HCT116 (cell line): ENCODE measurements around the gene CSK. TPM values are rescaled to one million over a fixed set of nuclear protein-coding genes. Genes with fewer than 3 reads are reported as not detected.

Experiments used
- ATAC-seq: fragments of 200-7000 bp; cut with Tn5 transposase; 2 replicates; pipeline ENCODE4 v1.9.1; 2020; ENCODE audit warnings: mild to moderate bottlenecking, moderate library complexity
- BruUV-seq: library from RNA; stranded (reverse); fragments of 400-500 nt; replicated peaks from 2 replicates; lab custom pipeline; 2021; lab: Mats Ljungman, UMichigan
- CTCF ChIA-PET: fragments of 300-600 bp; sonication (Branson Sonifier 250); formaldehyde crosslinking; loops from one replicate; lab custom pipeline; 2021; ENCODE audit warnings: antibody characterized with exemption; lab: Charles Lee
- POLR2A ChIA-PET: fragments of 300-600, 350-600 bp; sonication (Branson Sonifier 250); formaldehyde crosslinking; loops from one replicate; lab custom pipeline; 2021; ENCODE audit warnings: antibody characterized with exemption; lab: Charles Lee
- RAD21 ChIA-PET, 2 experiments: fragments of 300-600 bp; sonication (Branson Sonifier 250); formaldehyde crosslinking; loops; one replicate each; lab custom pipeline; 2023; ENCODE audit warnings: low total read pairs in 2 of 2; ENCODE audit not compliant: uncharacterized antibody in 2 of 2, unreplicated experiment in 2 of 2, low non-redundant PET in 1 of 2; lab: Charles Lee
- DNase-seq: peaks from one replicate; pipeline ENCODE4 v3.0.0-alpha.2; 2010; ENCODE audit warnings: low read depth, low spot score
- H2AFZ ChIP-seq: fragments of 200-600 bp; shearing (Covaris generic), sonication (generic); 2 replicates; pipeline ENCODE4 v1.6.1; 2017; ENCODE audit warnings: low read depth, mixed run types, mixed read lengths, antibody characterized with exemption, low read length; ENCODE audit not compliant: poor library complexity, severe bottlenecking
- H3K27ac ChIP-seq: 2 replicates; pipeline ENCODE4 v1.5.1; 2012; ENCODE audit warnings: low read depth, low read length
- H3K27me3 ChIP-seq: fragments of 200-600 bp; sonication (generic); 2 replicates; pipeline ENCODE4 v1.6.1; 2016; ENCODE audit warnings: mixed run types, low read length, mixed read lengths; ENCODE audit not compliant: insufficient read depth
- H3K36me3 ChIP-seq, 2 experiments: fragments of 200-500 bp in 1 of 2; fragments of 200-600 bp in 1 of 2; sonication (Bioruptor generic) in 1 of 2; sonication (generic) in 1 of 2; 2 replicates each; pipeline versions ENCODE4 v1.5.1 to v1.6.1; 2014 to 2016; ENCODE audit warnings: low read length in 2 of 2, inconsistent platforms in 1 of 2, mixed read lengths in 1 of 2, mixed run types in 1 of 2; ENCODE audit not compliant: insufficient read depth in 2 of 2, control insufficient read depth in 1 of 2
- H3K4me1 ChIP-seq, 2 experiments: fragments of 200-600 bp in 1 of 2; sonication (generic) in 1 of 2; 2 replicates each; pipeline versions ENCODE4 v1.5.1 to v1.6.1; 2012 to 2017; ENCODE audit warnings: low read length in 2 of 2, inconsistent platforms in 1 of 2, mild to moderate bottlenecking in 1 of 2, mixed read lengths in 1 of 2, mixed run types in 1 of 2, moderate library complexity in 1 of 2; ENCODE audit not compliant: insufficient read depth in 2 of 2, control insufficient read depth in 1 of 2
- H3K4me2 ChIP-seq: fragments of 200-600 bp; sonication (generic); 2 replicates; pipeline ENCODE4 v1.6.1; 2017; ENCODE audit warnings: mixed run types, low read length, mixed read lengths
- H3K4me3 ChIP-seq, 2 experiments: fragments of 200-600 bp in 1 of 2; sonication (generic) in 1 of 2; replicated peaks in 1 of 2; 2 replicates each; pipeline ENCODE4 v1.5.1; 2011 to 2016; ENCODE audit warnings: low read length in 2 of 2, control low read depth in 1 of 2, low read depth in 1 of 2, mild to moderate bottlenecking in 1 of 2, mixed read lengths in 1 of 2, mixed run types in 1 of 2
- H3K79me2 ChIP-seq: fragments of 200-600 bp; sonication (generic); 2 replicates; pipeline ENCODE4 v1.6.1; 2017; ENCODE audit warnings: mild to moderate bottlenecking, mixed run types, low read length, moderate library complexity, mixed read lengths; ENCODE audit not compliant: insufficient read depth
- H3K9ac ChIP-seq: fragments of 200-600 bp; sonication (generic); 2 replicates; pipeline ENCODE4 v1.6.1; 2016; ENCODE audit warnings: low read length, mixed read lengths
- H3K9me2 ChIP-seq: fragments of 200-600 bp; sonication (generic), shearing (Covaris generic); 2 replicates; pipeline ENCODE4 v1.6.1; 2017; ENCODE audit warnings: mixed run types, mild to moderate bottlenecking, moderate library complexity; ENCODE audit not compliant: insufficient read depth
- H3K9me3 ChIP-seq, 2 experiments: fragments of 200-500 bp in 1 of 2; fragments of 200-600 bp in 1 of 2; sonication (Bioruptor generic) in 1 of 2; sonication (generic) in 1 of 2; 2 replicates each; pipeline ENCODE4 v1.6.1; 2014 to 2017; ENCODE audit warnings: low read length in 2 of 2, mixed read lengths in 2 of 2, inconsistent platforms in 1 of 2, low read depth in 1 of 2, mild to moderate bottlenecking in 1 of 2, mixed run types in 1 of 2, moderate library complexity in 1 of 2; ENCODE audit not compliant: control insufficient read depth in 1 of 2, insufficient read depth in 1 of 2
- H4K20me1 ChIP-seq: fragments of 200-600 bp; sonication (generic), shearing (Covaris generic); 2 replicates; pipeline ENCODE4 v1.6.1; 2017; ENCODE audit warnings: mixed run types, mild to moderate bottlenecking, moderate library complexity; ENCODE audit not compliant: insufficient read depth
- EZH2 ChIP-seq: fragments of 200-600 bp; sonication (generic); IDR thresholded peaks from 2 replicates; pipeline ENCODE4 v1.6.1; 2017; ENCODE audit warnings: antibody characterized with exemption, mixed run types
- POLR2AphosphoS5 ChIP-seq: IDR thresholded peaks from 2 replicates; pipeline ENCODE4 v1.6.1; 2011; ENCODE audit warnings: mild to moderate bottlenecking, low read depth, low read length, moderate library complexity
- RAD21 ChIP-seq: IDR thresholded peaks from 2 replicates; pipeline ENCODE4 v1.6.1; 2012; ENCODE audit warnings: low read depth, mild to moderate bottlenecking
- SP1 ChIP-seq: IDR thresholded peaks from 2 replicates; pipeline ENCODE4 v1.6.1; 2012; ENCODE audit warnings: low read depth
- ZFX ChIP-seq: fragments of 450-650 bp; IDR thresholded peaks from 2 replicates; pipeline ENCODE4 v1.6.1; 2017
- intact Hi-C: fragments of 100-400 bp; cut with micrococcal nuclease; formaldehyde crosslinking; loops from 2 replicates; pipeline ENCODE4 v1.10.0; 2022
- total RNA-seq: library from RNA; stranded (reverse); gene quantifications from one replicate; pipeline ENCODE4 v1.2.1, GENCODE V29; 2021; ENCODE audit not compliant: unreplicated experiment
- TF ChIP-seq, protein P1 (sequence below), 3 experiments: fragments of 200-600 bp in 1 of 3; sonication (generic) in 1 of 3; IDR thresholded peaks in 2 of 3; conservative IDR thresholded peaks in 1 of 3; 2 replicates each; pipeline ENCODE4 v1.5.1; 2012 to 2017; ENCODE audit warnings: low read depth in 2 of 3, low read length in 2 of 3, antibody characterized with exemption in 1 of 3, borderline replicate concordance in 1 of 3, control low read depth in 1 of 3, mild to moderate bottlenecking in 1 of 3, mixed read lengths in 1 of 3, mixed run types in 1 of 3, moderate library complexity in 1 of 3; ENCODE audit not compliant: insufficient read depth in 1 of 3

CSK gene
- total RNA-seq, 1 experiment from 2014 or later: 72.2 TPM

DNA sequence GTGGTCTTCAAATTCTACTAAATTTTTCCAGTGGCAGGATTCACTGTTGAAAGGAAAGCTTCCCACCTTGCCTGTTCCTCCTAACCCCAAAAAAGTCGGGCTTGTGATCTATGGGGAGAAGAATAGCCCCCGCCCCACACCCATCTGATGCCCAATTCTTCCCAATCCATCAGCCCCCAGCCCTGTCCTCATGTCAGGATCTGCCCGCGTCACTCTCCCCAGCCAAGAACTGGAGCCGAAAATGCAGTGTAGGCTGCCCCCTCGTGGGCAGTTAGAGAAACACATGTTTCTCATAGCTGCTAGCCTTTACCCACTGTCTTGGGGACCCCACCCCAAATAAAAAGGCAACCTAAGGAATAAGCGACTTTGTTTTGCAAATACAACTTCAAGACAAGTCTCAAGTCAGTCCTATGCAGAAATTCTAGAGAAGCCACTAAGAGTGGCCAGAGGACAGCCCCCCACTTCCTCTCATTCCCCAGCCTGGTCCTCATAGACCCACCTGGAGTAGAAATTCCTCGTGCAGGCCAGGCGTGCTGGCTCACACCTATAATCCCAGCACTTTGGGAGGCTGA lies 13.0 kb upstream of the CSK start:
- no peaks in the 10 kb centered on the region for H4K20me1 ChIP-seq
- no peak overlapping the region for H3K9ac ChIP-seq
- POLR2A ChIA-PET: interaction anchor here (0.8 to 2.5 kb wide), 3 partner anchors 9 to 151 kb away, joined by 3 to 14 read pairs (median 6); no protein-coding TSS in a partner anchor
- DNase-seq: peak; percentile 42
- no peaks in the 10 kb centered on the region for H3K36me3 ChIP-seq
- RAD21 ChIA-PET: interaction anchor here (0.6 to 1.9 kb wide), 11 partner anchors 45 to 254 kb away, joined by 3 to 13 read pairs (median 4); no protein-coding TSS in a partner anchor
- intact Hi-C loops: loop anchor here (1.0 to 2.0 kb wide), 2 partner anchors 134 to 394 kb away; no protein-coding TSS in a partner anchor
- CTCF ChIA-PET: interaction anchor here (0.7 to 6.1 kb wide), 25 partner anchors 9 to 457 kb away, joined by 3 to 258 read pairs (median 5); partner anchors contain the start of gene CYP1A1
- no peaks in the 10 kb centered on the region for H3K9me3 ChIP-seq
- no peaks in the 10 kb centered on the region for H3K9me2 ChIP-seq
- peak overlapping the region; percentile 96 for H2AFZ ChIP-seq
- H3K79me2 ChIP-seq: no peaks in the 10 kb centered on the region
- H3K27me3 ChIP-seq: no peaks in the 10 kb centered on the region
- H3K4me3 ChIP-seq: peak overlapping the region; percentile 22 to 36; a peak in 3 of 4 replicates
- no TSS peak for BruUV-seq
- peaks cover 2 to 16% of the 10 kb centered on the region in 2 experiments; a peak in 3 of 4 replicates for H3K4me1 ChIP-seq
- ATAC-seq: peak; percentile 67
- TF ChIP-seq SP1 (no peak), ZFX (no peak), RAD21 (peak; percentile 94), EZH2 (no peak), POLR2AphosphoS5 (no peak)
- TF ChIP-seq, protein P1, sequence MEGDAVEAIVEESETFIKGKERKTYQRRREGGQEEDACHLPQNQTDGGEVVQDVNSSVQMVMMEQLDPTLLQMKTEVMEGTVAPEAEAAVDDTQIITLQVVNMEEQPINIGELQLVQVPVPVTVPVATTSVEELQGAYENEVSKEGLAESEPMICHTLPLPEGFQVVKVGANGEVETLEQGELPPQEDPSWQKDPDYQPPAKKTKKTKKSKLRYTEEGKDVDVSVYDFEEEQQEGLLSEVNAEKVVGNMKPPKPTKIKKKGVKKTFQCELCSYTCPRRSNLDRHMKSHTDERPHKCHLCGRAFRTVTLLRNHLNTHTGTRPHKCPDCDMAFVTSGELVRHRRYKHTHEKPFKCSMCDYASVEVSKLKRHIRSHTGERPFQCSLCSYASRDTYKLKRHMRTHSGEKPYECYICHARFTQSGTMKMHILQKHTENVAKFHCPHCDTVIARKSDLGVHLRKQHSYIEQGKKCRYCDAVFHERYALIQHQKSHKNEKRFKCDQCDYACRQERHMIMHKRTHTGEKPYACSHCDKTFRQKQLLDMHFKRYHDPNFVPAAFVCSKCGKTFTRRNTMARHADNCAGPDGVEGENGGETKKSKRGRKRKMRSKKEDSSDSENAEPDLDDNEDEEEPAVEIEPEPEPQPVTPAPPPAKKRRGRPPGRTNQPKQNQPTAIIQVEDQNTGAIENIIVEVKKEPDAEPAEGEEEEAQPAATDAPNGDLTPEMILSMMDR (IDR thresholded peaks at IDR 0.05 in 2 of 3, conservative IDR thresholded peaks at IDR 0.05 in 1 of 3; ENCODE audit: borderline replicate concordance in 1 of 3, insufficient read depth in 1 of 3, low read depth in 2 of 3, low read length in 2 of 3): peak; percentile 70 to 93 (median 90)
- H3K27ac ChIP-seq: no peak overlapping the region
- H3K4me2 ChIP-seq: peak overlapping the region; percentile 79
